ENCODE results near the gene PCOLCE2. TPM values are rescaled to one million over a fixed set of nuclear protein-coding genes. Genes with fewer than 3 reads are reported as not detected.

Gene PCOLCE2
- total RNA-seq, 4 donors from 2014 or later = 5.3 to 27.4 (median 9.1) TPM

DNA sequence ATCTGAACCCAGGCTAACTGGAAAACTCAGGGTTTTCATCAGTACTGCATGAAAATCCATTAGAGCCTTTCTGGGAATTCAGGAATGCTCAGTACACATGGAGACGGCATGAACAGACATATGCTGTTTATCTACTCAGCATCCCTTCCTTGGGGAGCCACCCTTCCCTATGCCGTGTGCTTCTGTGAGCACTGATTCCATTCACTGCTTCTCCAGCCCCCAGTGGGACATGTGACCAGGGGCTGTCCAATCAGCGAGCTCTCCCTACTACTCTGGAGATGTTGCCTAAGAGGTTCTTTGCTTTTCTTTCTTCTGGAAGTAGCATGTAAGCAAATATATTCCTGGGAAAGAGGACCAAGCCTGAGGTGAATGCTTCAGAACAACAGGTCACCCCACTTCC is 5.6 kb upstream of the PCOLCE2 start:
- intact Hi-C loops (cut with DNase I; ENCODE audit: low total_unique reads) = no loop called here
- Histone ChIP-seq H3K27ac (no peak overlapping the region), H3K27me3 (no peaks in the 10 kb centered on the region), H3K36me3 (no peaks in the 10 kb centered on the region), H3K4me1 (no peaks in the 10 kb centered on the region), H3K9me3 (no peaks in the 10 kb centered on the region), H3K4me3 (no peak overlapping the region)
- DNase-seq = no peak
- TF ChIP-seq, protein P1, sequence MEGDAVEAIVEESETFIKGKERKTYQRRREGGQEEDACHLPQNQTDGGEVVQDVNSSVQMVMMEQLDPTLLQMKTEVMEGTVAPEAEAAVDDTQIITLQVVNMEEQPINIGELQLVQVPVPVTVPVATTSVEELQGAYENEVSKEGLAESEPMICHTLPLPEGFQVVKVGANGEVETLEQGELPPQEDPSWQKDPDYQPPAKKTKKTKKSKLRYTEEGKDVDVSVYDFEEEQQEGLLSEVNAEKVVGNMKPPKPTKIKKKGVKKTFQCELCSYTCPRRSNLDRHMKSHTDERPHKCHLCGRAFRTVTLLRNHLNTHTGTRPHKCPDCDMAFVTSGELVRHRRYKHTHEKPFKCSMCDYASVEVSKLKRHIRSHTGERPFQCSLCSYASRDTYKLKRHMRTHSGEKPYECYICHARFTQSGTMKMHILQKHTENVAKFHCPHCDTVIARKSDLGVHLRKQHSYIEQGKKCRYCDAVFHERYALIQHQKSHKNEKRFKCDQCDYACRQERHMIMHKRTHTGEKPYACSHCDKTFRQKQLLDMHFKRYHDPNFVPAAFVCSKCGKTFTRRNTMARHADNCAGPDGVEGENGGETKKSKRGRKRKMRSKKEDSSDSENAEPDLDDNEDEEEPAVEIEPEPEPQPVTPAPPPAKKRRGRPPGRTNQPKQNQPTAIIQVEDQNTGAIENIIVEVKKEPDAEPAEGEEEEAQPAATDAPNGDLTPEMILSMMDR (IDR thresholded peaks at IDR 0.05) = no peak
- no peak for TF ChIP-seq POLR2A (IDR thresholded peaks at IDR 0.05)

DNA sequence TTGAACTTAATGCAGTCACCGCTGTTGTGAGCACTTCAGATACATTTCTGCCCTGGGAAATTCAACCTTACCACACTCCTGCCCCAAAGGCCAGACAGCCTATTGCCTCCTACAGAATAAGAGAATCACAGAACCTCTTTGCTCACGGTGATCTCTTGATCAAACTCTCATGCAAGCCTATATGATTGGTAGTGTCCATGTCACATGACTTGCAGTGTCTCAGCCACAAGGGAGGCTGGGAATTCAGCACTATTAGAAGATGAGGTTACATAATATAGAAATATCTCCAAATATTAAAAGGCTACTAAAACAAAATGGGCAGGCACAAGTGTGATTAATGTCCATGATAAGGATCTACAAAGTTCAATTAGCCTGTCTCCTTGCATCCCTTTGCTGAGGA is 3.8 kb upstream of the PCOLCE2 start:
- Histone ChIP-seq H3K27me3 (no peaks in the 10 kb centered on the region), H3K4me3 (no peak overlapping the region), H3K36me3 (no peaks in the 10 kb centered on the region), H3K9me3 (no peaks in the 10 kb centered on the region), H3K4me1 (no peaks in the 10 kb centered on the region), H3K27ac (no peak overlapping the region)
- no peak for TF ChIP-seq POLR2A (IDR thresholded peaks at IDR 0.05)
- TF ChIP-seq, protein P1 (IDR thresholded peaks at IDR 0.05) = no peak
- no peak for DNase-seq
- intact Hi-C loops (cut with DNase I; ENCODE audit: low total_unique reads) = no loop called here

DNA sequence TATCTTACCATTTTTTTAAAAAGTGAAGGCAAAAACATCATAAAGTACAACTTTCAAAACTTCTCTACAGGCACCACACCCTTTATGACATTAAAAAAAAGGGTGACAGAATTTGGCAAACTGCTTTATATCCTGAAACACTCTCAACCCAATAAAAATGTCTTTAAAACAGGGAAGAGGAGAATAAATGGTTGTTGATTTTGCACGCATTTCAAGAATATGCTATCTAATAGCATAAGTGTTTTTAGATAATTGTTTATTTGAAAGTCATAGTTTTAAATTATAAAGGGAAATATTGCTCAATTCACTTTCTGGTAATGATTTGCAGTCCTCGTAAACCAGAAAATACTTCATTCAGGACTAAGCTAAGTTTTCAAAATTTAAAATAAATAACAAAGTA is 1.7 kb upstream of the PCOLCE2 start:
- Histone ChIP-seq H3K4me3 (no peak overlapping the region), H3K27me3 (no peaks in the 10 kb centered on the region), H3K4me1 (no peaks in the 10 kb centered on the region), H3K36me3 (no peaks in the 10 kb centered on the region), H3K27ac (no peak overlapping the region), H3K9me3 (no peaks in the 10 kb centered on the region)
- DNase-seq = no peak
- no peak for TF ChIP-seq POLR2A (IDR thresholded peaks at IDR 0.05)
- TF ChIP-seq, protein P1 (IDR thresholded peaks at IDR 0.05) = no peak
- intact Hi-C loops (cut with DNase I; ENCODE audit: low total_unique reads) = no loop called here

DNA sequence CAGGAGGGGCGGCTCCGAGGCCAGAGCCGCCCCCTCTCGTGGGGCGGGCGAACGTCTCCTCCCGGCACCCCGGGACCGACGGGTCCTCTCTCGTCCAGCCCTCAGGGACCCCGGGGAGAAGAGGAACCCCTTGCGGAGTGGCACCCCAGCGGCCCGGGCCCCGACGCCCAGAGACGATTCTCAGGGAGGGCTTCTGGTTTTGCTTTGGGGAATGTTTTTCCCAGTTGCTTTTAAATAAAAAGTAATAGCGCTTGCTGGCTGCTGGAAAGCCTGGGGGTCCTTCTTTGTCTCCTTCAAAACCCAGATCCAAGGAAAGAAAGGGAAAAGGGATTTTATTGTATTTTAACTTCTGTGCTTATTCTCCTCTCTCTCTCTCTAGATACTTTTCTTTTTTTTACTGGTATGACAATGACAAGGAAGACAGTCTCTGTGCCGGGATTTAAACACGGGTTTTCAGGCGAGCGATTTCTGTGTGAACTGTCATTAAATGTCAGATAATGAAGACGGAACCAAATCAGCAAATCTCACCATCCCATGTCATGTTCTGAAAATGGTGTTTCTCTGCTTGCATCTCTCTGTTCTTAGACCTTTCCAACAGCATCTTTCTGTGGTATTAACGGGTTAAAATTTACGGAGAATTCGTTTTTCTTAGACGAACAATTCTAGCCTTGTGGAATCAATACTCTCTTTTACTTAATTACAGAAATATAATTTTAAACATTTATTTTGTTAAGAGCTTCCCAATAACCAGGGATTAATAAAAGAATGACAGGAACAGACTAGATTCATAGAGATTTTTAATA is 530 bp upstream of the PCOLCE2 start:
- no peaks in the 10 kb centered on the region for H3K4me1 ChIP-seq
- no peak for DNase-seq
- intact Hi-C loops (cut with DNase I; ENCODE audit: low total_unique reads) = no loop called here
- no peaks in the 10 kb centered on the region for H3K36me3 ChIP-seq
- no peak overlapping the region for H3K27ac ChIP-seq
- H3K4me3 ChIP-seq = peak overlapping the region; percentile 30 to 46
- no peaks in the 10 kb centered on the region for H3K27me3 ChIP-seq
- no peaks in the 10 kb centered on the region for H3K9me3 ChIP-seq
- TF ChIP-seq, protein P1 (IDR thresholded peaks at IDR 0.05) = no peak
- TF ChIP-seq POLR2A (IDR thresholded peaks at IDR 0.05) = no peak

DNA sequence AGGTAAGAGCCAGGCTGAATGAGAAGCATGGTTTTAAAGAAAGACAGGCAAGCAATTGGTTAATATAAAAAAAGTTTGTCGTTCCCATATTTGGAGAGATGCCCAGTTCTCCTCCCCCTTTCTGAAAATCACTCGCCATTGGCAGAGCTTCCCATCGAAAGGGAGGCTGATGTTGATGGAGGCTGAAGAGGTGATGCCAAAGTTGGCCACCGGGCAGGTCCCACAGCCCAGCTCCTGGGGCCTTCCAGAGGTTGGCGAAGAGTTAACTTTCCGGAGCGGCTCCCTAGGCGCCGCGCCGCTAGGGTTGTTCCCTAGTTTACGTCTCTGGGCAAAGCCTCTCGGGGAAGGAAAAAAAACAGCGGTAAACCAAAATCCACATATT is 793 bp downstream of the PCOLCE2 start:
- Histone ChIP-seq H3K36me3 (no peaks in the 10 kb centered on the region), H3K4me3 (peak overlapping the region; percentile 30 to 46), H3K27me3 (no peaks in the 10 kb centered on the region), H3K27ac (no peak overlapping the region), H3K4me1 (no peaks in the 10 kb centered on the region), H3K9me3 (no peaks in the 10 kb centered on the region)
- TF ChIP-seq POLR2A (IDR thresholded peaks at IDR 0.05) = peak in 1 of 2 donors; percentile 4
- TF ChIP-seq, protein P1 (IDR thresholded peaks at IDR 0.05) = no peak
- intact Hi-C loops (cut with DNase I; ENCODE audit: low total_unique reads) = no loop called here
- no peak for DNase-seq

Measured in uterus (tissue), 4 donors.